ENCODE measurements around the gene RB1.

GRCh38 chr13:48401480-48401879, 97.9 kb downstream of the RB1 start:
- TF ChIP-seq EZH2 (IDR thresholded peaks at IDR 0.05; ENCODE audit: insufficient read depth, poor library complexity, severe bottlenecking), result no peak
- no peak for TF ChIP-seq EZH2phosphoT487 (IDR thresholded peaks at IDR 0.05; ENCODE audit: insufficient read depth, low read depth)
